Measurements from ENCODE around the gene HEMK1.

HEMK1 gene

DNA sequence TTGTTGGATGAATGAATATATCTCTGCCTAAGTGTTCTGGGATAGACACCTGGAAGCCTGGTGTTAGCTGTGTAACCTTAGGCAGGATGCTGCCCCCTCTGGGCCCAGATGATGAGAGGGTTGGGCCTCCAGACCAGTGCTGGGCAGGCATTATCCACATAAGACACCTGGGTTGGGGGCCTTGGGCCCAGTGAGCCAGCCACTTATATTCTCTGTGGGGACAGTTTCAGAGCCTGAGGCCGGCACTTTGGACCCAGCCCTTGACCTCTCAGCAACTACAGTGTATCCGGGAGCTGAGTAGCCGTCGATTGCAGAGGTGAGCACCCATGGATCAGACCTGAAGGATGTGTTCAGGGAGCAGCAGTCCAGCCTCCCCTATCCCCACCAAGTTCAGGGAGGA, 2.2 kb downstream of the HEMK1 start:
- in situ Hi-C loops (cut with MboI; ENCODE audit: low sequenced_read_pairs), result no loop called here

DNA sequence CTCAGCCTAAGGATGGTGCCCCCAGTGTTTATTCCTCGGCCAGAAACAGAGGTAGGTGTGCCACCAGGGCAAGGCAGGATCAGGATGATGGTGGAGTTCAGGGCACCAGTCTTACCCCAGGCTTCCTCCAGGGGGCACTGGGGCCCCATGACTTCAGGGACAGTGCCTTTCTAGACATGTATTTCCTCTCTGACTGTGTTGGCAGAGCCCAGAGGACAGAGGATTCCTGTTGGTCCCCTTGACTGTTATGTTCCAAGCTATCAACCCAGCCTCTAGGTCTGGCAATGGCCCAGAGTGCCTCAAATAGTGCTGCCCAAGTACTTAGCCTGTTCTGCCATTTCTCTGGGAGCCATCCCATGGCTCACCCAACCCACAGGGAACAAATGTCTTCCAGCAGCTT, 2.8 kb downstream of the HEMK1 start:
- in situ Hi-C loops (cut with MboI; ENCODE audit: low sequenced_read_pairs), result no loop called here

DNA sequence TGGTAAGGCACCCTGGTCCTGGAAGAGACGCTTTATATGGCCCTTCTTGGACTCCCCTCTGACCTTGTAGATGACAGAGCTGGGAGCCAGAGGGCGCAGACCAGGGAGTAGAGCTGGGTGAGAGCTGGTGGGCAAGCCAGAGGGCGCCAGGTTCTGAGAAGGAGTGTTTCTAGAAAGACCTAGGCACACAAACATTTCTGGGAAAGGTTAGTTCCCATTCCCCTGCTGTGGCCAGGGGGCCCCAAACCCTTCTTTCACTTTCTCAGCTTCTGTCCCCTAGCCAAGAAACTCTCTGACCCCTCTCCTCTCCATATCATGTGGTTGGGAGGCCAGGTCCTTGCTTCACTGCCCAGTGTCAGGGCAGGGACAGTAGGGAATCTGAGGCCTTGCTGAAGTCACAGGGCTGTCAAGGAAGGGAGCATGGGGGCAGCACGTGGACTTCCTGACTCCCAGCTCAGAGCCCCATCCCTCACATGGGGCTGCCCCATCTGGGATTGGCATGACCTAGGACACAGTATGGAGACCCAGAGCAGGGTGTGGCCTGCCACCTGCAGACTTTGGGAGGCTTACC, 3.6 kb downstream of the HEMK1 start:
- in situ Hi-C loops (cut with MboI; ENCODE audit: low sequenced_read_pairs), result no loop called here

DNA sequence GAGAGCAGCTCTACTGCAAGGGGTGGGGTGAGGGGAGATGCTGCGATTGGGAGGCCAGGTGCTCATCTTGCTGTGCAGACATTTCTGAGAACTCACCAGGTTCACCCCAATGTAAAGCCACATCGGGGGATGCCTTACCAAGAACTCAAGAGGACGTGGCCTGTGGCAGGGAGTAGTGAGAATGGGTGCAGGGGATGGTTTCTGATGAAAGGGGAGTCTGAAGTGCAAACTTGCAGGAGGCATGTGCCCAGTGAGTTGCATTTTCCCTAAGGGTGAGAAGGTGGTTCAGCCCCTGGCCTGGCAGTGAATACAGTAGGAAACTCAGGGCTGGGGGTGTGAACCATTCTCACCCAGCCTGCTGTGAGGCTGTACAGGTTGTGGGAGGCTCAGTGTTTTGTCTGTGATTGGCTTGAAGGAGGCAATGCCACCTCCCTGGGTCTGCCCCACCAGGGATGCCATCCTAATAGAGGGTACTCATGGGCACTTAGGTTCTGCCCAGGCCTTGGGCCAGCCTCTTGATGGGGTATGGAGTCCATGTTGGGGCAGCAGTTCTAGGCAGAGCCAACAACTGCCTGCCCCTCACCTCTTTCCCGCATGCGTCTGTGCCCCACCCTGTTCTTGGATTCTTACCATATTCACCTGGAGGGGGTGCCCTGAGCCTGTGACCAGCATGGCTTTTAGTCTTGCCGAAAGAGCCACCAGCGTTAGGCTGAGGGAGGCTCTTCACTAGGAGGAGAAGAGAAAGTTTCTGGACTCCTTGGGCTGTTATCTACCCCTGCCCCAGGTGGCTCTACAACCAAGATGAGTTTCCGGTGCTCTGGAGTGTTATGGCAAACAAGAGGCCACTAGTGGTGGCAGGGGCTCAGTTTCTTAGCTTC, 4.5 kb downstream of the HEMK1 start:
- in situ Hi-C loops (cut with MboI; ENCODE audit: low sequenced_read_pairs), result no loop called here

DNA sequence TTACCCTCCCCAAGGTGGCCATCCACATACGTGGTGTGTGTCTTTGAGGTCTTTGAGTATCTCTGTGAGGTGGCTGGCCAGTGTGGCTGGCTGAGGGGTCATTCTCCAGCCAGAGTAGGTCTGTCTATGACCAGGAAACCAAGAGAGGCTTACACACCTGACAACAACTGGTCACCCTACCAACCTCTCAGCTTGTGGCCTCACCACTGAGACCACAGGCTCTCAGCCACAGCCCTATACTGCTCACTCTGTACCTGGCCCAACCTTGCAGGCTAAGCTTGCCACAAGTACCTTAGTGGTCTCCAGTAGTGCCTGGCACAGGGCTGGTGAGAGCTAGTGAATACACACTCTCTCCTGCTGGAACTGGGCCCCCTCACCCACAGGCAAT, 5.1 kb downstream of the HEMK1 start:
- in situ Hi-C loops (cut with MboI; ENCODE audit: low sequenced_read_pairs), result no loop called here

DNA sequence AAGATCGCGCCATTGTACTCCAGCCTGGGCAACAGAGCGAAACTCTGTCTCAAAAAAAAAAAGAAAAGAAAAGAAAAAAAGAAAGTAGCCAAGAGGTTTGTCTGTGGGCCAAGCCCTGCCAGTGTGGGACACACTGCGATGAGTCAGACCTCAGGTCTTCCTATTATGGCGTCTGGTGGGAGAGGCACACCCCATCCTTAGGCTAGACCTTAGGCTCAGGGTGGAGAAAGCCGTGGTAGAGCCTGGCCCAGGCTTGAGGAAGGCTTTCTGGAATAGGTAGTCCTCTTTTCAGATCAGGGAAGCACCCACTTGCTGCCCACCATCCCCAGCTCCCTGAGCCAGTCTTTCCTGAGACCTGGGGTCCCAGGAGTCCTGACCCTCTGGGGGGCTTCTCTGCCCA, 6.0 kb downstream of the HEMK1 start:
- in situ Hi-C loops (cut with MboI; ENCODE audit: low sequenced_read_pairs), result no loop called here

DNA sequence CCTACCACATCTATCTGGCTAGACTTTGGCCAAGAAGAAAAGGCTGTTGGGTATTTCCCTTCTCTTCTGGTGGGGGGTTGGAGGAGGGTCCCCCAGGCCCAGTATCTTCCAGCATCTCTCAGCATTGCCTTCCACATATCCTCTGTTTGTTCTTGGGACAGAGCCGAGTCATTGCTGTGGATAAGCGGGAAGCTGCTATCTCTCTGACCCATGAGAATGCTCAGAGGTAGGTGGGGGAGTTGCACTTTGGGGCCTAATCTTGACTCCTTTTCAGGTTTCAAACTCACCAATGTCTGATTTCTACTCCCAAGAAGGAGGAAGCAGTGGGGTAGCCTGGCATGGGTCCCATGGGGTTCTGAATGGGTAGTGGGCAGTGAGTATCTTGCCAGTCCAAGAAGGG, 8.0 kb downstream of the HEMK1 start:
- in situ Hi-C loops (cut with MboI; ENCODE audit: low sequenced_read_pairs), result no loop called here

DNA sequence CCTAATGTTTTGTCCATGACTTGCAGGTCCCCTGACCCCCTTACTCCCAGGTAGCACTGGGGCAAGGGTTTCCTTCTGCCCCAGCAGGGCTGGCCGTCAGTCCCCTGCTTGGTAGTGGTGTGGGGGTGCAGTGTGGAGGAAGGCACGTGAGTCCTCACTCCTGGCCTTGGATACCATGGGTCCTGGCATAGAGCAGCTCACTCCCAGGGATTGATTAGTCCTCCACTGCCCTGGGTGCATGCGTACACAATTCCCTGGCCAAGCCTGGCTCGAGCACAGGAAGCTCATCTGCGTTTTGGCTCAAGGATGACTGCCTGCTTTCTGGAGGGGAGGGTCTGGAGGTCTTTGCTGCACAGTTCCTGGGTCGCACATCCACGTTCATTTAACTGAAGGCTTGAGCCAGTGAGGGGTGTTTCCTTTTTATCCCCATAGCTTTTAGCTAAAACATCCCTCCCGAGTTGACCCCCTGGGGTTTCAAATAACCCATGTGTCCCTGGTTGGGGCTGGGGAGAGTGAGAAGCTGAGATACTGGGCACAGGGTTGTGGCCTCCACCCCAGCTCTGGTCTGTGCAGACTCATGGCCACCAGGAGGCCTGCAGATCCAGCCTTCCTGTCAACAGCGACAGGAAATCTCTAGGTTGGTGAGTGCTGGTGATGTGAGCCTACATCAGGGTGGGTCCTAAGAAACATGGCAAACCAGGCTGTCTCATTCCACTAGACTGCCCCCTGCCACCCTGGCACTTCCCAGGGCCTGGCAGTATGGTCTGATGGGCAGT, 11.5 kb downstream of the HEMK1 start:
- in situ Hi-C loops (cut with MboI; ENCODE audit: low sequenced_read_pairs), result no loop called here

DNA sequence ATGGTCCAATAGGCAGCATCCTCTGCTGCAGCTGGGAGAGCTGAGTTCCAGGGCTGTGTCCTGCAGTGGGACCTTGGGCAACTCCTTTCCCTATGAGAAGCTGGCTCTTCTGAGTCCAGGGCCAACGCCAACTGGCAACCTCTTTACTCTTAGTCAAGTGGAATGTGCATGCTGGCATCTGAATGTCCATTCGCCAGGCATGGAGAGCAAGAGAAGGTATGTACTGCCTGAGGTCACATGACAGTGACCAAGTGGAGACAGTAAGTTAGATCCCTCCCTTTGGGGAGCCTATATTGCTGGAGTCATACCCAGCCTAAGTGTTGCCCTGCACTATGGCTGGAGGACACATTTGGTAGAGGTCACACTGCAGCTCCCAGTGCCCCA, 12.1 kb downstream of the HEMK1 start:
- in situ Hi-C loops (cut with MboI; ENCODE audit: low sequenced_read_pairs), result no loop called here

DNA sequence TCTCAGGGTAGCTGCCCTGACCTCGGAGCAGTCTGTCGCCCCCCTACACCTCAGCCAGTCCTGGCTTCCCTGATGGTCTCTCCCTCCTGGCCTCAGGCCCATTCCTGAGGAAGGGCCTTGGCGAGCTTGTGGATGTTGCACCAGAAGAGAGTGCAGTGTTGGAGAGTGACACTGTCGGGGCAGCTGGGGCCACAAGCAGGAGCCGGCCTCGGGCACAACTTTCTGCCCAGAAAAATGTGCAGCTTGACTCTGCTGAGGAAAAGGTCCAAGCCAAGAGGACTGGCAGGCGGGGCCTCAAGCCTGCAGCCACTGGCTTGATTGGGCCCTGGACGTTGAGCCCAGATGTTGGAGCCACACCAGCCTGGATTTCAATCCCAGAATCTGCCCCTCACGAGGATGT, 12.8 kb downstream of the HEMK1 start:
- in situ Hi-C loops (cut with MboI; ENCODE audit: low sequenced_read_pairs), result no loop called here

DNA sequence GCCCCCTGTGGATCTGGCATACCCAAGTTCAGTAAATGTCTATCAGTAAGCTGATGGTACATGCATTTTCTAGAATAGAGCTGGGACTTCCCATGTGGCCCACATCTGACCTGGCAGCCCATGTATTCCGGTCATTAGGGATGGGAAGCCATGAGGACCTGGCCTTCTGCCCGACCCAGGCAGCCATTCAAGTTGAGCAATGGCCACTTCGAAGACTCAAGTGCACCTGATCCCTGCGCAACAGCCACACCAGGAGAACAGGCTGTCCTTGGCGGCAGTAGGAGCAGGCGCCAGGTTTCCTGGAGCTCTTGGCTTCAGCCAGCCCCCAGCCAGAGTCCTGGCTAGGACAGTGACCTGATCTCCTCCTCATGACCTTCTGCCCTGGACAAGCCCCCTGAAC, 14.6 kb downstream of the HEMK1 start:
- in situ Hi-C loops (cut with MboI; ENCODE audit: low sequenced_read_pairs), result no loop called here

DNA sequence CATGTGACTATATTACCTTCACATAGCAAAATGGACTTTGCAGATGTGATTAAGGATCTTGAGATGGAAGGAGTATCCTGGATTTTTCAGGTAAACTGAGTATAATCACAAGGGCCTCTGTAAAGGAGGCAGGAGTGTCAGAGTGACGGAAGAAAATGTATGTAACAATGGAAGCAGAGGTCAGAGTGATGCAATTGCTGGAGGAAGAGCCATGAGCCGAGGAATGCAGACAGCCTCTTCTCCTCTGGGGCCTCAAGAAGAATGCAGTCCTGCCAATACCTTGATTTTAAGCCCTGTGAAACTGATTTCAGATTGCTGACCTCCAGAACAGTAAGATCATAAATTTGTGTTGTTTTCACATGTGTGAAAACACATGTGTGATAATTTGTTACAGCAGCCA, 15.1 kb downstream of the HEMK1 start:
- in situ Hi-C loops (cut with MboI; ENCODE audit: low sequenced_read_pairs), result no loop called here

DNA sequence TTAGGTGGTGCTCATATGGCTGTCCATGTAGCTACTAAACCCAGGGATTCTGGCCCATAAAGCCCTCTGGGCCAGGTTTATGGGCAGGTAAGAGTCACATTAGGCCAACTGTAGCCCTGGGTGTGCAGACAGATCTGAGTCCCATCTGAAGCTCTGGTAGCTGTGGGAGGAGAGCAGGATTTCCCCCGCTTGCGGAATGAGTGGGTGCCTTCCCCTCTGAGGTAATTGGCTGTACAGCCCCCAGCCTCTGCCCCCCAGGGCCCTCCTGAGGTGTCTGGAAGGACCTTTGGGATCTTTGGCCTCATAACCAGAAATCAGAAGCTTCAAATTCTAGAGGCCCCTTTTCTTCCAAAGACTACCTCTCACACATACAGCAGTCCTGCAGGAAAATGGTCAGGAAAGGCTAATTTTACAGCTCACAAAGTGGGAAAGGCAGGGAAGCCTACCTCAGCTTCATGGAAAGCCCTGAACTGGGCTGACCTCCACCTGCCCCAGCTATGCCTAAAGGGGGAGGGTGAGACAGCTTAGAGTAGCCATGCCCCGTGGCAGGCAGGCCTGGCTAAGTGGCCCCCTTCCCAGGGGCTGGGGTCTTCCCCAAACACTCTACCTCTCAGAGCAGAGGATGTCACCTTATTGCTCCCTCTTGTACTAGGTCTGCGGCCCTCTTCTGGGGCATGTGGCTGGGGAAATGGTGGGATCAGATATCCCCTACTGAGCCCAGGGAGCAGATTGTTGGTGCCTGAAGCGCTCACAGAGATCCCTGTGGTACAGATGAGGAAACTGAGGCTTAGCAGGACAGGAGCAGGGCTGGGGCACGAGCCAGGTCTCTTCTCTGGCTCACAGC, 16.8 kb downstream of the HEMK1 start:
- in situ Hi-C loops (cut with MboI; ENCODE audit: low sequenced_read_pairs), result no loop called here

DNA sequence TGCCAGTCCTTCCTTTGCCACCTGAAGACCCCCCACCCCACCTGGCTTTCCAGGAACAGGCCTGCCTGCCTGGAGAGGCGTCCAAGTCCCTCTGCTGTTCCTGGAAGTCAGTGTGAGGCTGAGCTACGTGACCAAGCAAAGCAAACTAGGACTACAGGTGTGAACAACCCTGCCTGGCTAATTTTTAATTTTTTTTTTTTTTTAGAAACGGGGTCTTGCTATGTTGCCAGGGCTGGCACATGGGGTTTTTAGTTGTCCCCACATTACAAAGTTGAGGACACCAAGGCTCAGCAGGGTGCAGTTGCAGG, 17.4 kb downstream of the HEMK1 start:
- in situ Hi-C loops (cut with MboI; ENCODE audit: low sequenced_read_pairs), result no loop called here

DNA sequence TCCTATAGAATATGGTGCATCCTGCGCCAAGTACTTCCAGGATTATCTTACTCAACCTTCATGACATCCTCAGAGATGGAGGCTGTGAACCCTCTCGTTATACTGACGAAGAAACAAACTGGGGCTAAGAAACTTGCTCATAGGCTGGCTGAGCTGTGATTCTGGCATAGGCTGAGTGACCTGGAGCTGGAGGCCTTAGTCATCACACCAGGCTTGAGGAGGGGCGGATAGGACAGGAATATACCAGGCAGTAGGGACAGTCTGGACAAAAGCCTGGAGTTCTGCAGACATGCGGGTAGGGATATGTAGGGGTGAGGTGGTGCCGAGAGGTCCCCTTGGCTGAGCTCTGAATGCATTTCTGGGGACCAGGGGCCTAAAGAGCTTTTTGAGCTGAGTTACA, 18.1 kb downstream of the HEMK1 start:
- in situ Hi-C loops (cut with MboI; ENCODE audit: low sequenced_read_pairs), result no loop called here

DNA sequence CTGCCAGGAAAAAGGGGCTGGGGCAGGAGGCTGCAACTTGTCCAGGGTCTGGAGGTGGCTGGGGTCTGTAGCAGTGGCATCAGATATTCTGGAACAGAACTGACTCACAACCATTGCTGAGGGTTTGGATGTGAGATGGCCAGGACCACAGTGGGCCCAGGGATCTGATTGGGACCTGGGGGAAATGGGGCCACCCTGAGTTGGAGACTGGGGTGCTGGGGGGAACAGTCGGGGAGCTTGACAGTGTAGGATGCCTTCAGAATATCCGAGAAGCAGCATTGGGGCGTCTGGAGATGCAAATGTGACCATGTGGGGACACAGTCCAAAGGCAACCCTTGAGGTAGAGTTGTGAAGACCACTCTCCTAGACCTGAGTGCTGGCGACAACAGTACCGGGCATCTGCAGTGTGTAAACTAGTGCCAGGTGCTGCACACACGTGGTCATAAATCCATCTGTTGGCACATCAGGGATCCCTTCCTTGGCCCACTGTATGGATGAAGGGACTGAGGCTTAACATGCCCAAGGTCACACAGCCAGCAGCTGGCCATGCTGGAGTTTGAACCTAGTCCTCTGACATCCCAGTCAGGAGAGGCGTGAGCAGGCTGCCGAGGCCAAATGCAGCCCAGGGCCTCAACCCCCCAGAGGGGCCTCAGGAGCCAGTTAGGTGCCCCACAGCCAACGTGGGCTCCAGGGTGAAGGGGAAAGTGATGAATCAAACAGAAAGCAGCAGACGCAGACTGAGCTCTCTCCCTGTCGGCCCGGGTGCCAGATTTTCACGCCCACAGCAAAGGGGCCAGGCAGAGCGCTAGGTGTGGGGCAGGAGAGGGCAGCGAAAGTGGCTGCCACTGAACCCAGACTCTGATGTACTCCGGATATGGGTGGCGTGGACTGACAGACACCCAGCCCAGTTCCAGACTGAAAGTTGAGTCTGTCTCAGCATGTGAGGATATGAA, 18.8 kb downstream of the HEMK1 start:
- in situ Hi-C loops (cut with MboI; ENCODE audit: low sequenced_read_pairs), result no loop called here

DNA sequence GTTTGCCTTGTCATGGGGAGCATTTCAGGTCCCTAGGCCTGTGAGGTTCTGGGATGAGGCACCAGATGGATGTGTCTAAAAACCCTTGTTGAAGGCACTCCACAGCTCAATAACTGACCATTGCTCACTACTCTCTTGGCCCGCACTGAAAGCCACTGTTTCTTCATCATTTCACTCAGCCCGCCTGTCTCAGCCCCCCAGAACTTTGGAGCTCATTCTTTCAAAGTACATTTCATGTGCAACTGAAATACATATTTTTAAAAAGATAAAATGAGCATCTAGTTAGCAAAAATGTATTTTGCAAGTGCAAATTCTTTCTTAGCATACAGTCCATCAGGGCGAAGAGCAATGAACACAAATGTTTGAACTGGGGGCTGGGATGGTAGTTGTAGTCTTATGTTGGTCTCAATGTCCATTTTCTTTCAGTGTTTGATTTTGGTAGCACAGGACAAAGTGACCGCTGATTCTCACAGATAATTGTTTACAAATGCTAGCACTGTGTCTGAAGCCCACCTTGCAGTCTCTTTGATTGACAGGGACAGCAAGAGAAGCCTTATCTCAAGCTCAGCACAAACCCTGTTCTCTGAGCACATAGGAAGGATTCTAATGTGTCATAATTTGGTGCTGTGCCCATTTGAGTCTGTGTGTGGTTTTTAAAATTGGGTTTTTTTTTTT, 19.6 kb downstream of the HEMK1 start:
- in situ Hi-C loops (cut with MboI; ENCODE audit: low sequenced_read_pairs), result no loop called here

DNA sequence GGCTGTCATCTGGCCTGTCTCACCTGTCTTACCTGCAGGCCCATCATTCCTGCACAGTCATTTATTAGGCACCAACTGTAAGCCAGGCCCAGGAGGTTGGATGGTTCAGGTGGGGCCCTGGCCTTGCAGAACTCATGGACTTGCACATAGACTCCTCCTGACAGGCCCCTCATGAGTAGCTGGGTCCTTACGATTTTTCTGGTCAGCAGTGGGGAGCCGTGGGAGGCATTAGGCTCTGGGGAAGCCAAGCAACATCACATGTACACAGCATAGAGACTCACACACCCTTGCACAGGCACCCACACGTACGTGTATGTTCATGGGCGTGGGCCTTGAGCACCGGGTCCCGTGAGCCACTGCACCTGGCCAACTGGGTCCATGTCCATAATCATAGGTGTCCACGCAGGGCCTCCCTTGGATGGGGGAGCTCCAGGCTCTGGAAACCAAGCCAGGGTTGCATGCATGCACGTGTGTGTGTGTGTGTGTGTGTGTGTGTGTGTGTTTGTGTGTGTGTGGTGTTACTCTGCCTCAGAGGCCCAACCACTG, 21.9 kb downstream of the HEMK1 start:
- in situ Hi-C loops (cut with MboI; ENCODE audit: low sequenced_read_pairs), result no loop called here

DNA sequence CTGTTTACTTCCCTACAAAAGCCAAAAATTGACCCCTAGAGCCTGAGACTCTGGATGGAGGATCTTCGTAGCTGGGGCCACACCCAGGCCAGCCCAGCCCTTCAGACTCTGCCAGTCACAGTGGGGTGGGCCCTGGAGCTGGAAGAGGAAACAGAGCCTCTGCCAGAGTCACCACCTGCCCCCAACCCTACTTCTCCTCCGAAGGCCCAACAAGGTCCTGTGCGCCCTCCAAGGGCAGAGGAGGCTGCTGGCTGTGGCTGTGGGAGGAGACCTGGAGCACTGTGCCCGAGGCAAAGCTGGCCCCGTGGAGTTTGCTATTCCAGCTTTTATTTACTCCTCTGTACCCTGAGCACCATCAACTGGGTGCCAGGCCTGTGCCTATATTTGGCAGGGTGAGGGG, 23.2 kb downstream of the HEMK1 start:
- in situ Hi-C loops (cut with MboI; ENCODE audit: low sequenced_read_pairs), result no loop called here
